Left kidney (tissue), 2 donors: Measurements from ENCODE around the gene MEIS2. TPM values are rescaled to one million over a fixed set of nuclear protein-coding genes. Genes with fewer than 3 reads are reported as not detected.

Experiments
- DNase-seq: peaks from one replicate; pipeline ENCODE4 v3.0.0-alpha.2; 2013
- polyA plus RNA-seq: library from polyadenylated mRNA; unstranded; fragments of 120-200 nt; gene quantifications from one replicate; pipeline ENCODE4 v1.2.1, GENCODE V29; 2013; ENCODE audit not compliant: insufficient read length

MEIS2 gene
- polyA plus RNA-seq, 1 donor: 178 TPM

DNA sequence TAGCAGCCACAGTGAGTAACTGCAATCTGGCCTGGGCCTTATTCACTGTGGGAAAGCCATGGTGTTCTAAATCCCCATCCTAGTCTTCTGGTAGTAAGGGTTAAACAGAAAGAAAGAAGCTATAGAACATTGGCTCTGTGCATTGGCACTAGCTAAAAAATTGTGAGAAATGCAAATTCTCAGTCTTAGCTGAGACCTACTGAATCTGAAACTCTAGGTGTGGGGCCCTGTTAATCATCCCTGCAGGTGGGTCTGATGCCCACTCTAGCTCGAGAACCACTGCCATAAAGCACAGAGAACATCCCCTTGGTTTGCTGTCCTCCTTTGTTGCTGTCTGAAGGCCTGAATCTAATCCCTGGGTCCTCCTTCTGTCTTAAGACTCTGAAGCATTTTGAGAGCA lies 59.3 kb downstream of the MEIS2 start:
- DNase-seq: no peak

DNA sequence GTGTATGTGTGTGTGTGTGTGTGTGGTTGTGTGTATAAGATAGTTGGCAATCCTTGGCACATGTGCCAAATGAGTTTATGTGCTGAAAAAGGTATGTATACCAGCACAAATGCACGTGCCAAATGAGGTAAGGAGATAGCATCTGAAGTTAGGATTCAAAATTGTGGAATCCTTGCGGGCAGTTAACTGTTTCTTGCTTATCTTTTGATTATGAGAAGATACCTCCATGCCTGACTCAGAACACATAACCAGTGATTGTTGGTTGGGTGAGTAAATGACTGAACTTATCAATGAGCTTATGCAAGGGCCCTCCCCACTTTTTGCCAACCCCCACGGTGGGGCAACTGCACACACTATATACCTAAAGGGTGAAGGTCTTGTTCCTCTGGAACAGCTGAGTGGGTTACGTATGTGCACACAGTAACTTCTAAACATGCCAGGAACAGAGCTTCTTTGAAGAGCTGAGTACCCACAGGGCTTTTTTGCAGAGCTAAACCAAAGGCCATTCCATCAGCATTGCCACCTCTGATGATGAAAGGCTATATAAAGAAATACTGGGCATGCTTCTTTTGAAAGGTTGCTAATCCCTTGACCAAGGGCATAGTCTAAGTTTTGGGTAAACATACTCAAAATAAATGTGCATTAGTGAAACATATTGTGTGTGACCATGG lies 60.1 kb downstream of the MEIS2 start:
- DNase-seq: no peak

DNA sequence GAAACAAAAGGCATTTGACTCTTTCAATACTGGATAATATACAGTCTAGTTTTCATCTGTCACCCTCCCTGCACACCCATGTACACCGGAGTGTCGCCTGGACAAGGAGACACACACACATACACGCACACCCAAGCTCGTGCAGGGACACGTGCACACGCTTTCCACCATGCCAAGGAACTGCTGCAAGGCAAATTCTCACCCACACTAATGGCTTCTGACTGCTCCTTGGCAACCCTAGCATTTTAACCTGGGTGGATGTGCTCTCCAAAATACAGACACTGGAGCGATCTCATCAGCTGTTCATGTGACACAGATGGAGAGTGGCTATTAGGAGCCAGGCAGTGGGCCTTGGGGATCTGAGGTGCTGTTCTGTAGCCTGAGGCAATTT lies 61.6 kb downstream of the MEIS2 start:
- no peak for DNase-seq

DNA sequence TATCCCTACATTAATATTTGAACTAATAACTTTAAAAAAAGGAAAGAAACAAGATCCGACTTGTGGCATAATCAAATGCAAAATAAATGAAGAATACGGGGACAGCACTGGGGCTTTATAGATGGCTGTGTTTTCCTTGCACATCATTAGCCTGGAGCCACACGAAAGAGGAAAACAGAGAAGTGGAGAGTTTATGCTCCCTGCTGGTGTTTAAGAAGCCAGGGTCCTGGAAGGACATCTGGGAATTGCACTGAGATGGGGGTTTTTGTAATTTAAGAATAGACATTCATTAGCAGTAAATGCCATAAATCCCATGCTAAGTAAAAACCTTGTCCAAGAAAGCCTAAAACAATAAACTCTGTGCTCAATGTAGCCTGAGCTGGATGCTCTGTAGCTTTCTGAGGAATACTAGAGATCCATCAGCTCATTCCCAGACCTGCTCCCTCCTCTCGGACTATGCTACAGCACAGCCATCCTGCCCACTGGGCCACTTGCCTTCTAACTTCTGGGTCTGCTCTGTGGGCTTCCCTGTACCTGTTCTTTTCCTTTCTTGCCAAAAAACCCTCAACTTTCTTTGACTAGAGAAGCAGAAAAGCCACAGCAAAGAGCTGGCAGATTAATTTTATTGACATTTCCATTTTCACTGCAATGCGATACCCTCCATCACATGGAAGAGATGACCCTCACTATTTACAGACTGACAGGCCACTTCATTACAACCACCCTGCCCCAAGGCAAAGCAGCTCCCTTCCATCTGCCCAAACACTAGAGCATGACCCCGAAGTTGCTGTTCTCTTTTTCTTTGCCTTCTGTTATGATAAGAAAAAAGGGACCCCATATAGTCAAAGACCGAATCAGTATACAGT lies 62.3 kb downstream of the MEIS2 start:
- DNase-seq: no peak

DNA sequence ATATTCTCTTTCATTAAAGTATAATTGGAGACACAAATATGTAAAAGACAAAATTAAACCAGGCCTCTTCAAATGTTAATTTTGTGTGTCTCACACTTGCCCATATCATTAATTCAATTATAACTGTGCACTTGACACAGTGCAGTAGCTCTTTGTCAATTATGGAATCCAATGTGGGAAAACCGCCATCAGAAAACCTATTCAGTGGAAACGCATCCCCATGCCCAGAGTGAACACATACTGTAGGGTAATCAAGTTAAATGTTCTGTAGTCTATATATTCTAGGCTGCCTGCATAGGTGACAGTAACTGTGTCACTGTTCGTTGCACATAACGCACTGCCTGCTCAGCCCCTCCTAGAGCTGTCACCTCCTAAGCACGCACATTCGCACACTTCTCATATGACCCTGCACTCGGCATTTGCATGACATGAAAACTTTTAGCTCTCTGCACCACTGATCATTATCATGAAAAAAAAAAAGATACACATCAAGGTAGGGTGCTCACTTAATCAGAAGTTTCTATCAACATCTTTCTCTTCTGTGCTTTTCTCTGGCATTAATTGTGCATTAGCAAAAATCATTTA lies 63.2 kb downstream of the MEIS2 start:
- no peak for DNase-seq

DNA sequence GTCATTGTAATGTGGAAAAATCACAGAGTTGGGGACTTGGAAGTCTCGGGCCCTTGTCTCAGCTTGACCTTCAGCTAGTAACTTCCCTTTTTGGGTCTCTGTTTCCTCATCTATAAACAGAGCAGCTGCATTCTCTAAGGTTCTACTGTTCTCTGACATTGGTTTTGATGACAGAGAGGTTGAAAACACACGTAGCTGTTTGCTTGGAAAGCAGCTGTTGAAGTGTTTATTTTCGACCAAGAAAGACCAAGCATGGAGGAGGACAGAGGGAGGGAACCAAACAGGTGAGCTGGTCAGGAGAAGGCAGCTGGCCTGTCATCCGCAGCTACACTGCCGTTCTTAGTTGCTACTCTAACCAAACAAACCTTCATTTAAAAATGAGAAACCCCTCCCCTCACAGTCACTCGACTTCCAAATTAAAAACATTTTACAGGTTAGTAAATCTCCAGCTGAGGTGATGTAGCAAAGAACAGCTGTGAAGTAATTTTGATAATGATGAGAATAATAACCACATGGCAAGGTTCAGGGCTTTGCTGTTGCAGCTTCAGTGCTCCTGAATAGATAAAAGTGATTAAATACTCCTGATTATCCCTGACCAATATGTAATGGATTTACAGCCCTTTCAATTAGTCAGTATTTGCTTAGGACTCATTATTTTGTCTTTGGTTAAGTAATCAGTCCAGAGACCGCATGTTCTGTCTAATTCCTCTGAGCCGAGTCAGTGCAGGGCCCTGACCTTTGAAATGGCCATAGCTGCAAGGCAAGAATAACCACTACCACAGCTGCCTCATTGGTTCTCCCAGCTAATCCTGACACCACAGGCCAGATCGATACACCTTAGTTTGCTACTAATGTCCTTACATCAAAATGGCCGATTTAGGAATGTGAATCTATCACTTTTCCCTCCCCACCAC lies 65.3 kb downstream of the MEIS2 start:
- DNase-seq: no peak

DNA sequence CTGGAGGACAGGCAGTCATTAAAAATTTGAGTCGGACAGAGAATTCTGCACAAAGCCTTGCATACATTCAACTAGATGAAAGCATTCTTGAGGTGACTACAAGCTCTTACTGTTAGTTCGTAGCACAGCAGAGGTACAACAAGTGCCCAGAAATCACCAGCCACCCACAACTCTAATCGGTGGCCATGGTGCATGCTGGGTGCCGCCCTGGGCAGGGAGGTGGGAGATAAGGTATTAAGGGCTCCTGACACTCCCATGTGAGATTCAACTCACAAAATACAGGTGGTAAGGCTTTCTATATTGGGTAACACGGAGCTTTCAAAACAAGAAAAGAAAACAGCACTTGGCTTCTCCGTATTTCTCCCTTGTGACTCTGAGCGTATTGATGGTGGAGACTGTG lies 66.0 kb downstream of the MEIS2 start:
- DNase-seq: no peak

DNA sequence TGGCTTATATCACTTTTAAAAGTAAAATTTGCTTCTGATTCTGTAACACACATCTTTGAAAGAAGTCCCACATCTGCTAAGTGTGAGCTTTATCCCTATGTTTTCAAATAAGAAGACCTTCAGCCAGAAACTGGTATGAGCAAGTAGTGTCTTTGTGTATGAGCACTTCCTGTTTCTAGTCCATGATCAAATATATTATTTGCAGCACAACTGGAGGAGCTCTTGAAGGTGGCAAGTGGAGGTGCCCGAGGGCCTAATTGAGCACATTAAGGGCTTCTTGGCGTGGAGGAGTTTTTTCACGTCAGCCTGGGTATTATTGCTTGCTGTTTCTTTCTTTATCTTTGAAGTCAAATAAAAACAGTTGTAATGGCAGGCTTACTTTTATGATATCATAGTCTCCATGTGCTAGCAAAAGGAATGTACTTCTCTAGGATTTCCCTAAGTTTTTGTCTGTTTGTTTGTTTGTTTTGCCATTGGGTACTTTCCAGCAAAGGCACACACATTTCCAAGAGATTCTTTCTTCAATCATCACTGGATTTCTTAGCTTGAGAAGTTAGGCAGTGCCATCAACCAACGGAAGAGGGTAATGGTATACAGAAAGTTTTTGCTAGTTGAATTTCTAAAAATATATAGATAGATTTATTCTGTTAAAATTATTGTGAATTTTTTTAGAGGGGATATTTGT lies 68.1 kb downstream of the MEIS2 start:
- no peak for DNase-seq

DNA sequence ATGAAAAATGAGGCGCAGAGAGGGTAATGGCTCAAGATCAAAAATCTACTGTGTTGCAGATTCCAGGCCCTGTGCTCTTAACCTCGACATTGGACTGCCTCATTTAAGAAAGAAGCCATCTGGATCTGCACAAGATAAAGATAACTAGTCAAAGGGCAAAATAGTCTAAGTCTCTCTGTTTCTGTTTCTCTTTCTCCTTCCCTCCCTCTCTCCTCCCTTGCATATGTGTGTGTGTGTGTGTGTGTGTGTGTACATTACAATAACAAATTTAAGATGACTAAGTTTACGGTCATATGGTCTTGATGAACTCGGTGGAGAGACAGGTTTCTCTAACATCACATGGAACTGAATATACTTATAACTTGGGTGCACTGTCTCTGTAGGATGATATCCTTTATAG lies 69.2 kb downstream of the MEIS2 start:
- no peak for DNase-seq

DNA sequence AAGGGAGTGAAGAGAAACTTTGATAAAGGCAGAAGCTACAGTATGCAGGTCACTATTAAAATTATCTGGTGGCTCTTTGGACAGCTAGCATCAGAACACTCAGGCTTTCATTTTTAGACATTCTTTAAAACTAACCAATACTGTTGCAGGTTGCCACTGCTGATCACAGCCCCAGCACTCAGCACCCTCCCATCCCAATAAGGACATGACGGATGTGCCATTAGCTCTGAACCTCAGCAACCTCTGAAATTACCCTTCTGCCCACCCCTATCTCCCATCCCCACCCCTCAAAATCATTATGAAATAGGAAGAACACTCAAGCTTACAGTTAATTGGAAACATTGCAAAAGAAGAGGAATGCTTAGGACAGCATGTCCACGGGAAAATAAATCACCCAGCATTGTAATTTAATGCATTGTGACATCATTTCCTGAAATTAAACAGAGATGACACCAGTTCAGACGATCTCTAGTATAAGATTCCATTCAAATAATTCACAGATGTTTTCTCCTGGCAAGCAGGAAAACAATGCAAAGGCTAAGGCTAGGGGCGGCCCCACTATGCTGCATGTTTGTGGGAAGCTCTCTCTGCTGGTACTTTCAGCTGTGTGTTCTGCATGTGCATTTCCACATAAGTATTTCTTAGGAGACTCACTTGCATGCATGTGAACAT lies 71.6 kb downstream of the MEIS2 start:
- DNase-seq: no peak

DNA sequence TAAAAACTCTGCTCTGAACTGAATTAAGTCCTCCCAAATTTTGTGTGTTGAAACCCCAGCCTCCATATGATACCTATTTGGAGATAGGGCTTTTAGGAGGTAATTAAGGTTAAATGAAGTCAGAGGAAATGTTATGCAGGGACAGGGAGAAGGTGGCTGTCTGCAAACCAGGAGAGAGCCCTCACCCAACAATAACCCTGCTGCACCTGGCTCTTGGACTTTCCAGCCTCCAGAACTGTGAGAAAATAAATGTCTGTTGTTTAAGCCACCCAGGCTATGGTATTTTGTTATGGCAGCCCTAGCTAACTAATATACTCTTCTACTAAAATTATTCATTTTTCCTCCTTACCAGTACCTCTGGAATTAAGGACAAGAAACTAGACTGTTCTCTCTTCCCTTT lies 79.5 kb downstream of the MEIS2 start:
- DNase-seq: no peak

DNA sequence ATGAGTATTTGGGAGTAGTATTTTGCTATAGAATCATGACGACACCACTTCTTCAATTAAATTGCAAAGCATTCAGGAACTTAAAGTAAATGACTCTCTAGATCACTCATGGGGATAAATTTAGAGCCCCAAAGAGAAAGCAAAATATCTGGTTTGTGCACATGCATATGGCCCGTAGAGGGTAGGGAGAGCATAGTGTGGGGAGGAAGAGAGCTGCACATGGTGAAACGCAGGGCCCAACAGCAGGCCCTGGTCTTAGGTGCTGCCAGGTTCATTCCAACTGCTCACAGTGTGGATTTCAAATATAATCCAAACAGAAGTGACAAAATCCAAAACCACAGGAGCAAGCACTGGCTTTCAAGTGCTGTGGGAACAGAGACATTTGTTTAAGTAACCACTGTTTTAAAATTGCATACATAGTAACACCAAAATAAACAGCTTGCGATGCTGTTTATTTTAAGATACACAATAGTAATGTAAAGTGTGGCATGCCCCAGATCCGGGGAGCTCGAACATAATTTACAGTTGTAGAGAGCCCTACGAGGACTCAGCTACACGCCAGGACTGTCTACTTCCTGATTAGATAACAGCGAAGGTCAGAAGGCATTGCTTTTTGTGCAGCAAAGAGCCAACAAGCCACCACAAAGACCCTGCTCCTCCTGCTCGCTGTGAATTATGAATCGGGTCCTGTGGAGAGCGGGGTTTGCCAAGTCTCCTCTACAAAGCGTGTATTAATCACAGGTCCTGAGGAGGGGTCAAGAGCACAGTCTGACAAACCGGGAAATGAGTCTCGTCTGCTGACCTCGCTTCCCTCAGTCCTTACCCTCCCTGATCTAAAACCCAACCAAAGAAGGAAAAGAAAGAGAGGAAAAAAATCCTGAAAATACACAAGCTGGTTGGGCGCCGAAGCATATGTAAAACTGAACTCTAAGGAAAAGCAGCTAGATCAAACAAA lies 80.6 kb downstream of the MEIS2 start:
- DNase-seq: no peak

DNA sequence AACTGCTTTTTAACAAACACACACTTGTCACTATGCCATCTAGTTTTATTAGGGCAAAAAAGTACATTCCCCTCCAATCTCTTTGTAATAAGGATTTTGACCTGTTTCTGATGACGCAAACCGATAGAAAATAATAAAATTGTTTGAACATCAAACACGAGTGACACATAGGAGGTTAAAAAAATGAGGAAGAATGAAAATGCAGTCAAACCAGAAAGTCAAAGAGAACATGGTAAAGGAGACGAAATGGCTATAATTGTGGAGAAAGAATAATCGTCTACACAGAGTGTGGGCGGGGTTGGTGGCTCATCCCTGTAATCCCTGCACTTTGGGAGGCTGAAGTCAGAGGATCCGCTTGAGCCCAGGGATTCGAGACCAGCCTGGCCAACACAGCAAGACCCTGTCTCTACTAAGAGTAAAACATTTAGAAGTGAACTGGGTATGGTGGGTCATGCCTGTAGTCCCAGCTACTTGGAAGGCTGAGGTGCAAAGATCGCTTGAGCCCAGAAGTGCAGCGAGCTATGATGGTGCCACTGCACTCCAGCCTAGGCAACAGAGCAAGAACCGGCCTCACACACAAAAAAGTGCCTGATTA lies 83.2 kb downstream of the MEIS2 start:
- no peak for DNase-seq

DNA sequence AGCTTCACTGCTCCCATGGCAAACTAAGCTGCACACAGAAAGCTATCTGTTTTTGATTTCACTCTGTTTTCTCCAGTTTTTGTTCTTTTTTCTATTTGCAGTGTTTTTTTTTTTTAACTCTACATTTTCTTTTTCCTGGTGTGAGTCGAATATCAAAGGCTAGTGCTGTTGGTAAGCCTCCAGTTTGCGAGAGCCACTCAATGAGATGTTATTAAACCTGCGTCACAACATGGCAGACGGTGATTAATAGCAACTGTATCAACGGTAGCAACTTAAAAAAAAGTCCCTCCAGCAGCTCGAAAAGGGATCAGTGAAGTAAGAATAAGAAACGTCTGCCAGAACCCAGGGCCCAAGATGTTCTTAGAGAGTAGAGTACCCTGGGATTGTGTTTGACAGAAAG lies 84.1 kb downstream of the MEIS2 start:
- DNase-seq: no peak

DNA sequence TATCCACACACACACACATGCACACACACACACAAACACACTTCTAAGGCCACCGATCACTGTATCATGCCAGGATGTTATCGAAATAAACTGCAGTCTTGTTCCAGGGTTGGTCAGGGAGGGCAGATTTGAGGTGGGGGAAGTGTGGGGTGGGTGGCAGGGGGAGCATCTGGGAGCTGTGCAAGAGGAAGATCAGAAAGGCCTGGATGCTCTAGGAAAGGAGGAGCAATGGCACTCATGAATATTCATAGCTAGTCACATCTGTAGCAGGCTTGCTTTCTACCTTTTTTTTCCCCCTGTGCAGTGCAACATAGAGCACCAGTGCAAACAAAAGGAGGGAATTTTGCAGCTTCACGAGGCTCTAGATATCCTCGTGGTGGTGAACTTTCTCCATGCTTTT lies 84.9 kb downstream of the MEIS2 start:
- no peak for DNase-seq

DNA sequence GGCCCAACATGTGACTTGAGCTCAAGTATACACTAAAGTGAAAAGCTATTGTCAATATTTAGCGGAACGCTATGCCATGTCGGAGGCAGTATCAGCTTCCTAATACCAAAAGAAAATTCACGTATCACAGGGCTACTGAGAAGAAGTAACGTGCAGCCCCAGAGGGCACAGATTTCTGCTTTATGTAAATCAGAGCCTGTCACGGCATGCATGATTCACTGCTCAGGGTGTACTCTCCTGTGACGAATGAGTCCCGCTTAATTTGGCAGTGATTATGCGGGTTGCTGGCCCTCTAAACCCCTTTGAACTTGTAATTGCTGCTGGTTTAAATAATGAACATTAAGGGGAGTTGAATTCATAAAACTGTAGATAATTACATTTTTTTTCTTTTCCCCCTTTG lies 85.3 kb downstream of the MEIS2 start:
- DNase-seq: no peak

DNA sequence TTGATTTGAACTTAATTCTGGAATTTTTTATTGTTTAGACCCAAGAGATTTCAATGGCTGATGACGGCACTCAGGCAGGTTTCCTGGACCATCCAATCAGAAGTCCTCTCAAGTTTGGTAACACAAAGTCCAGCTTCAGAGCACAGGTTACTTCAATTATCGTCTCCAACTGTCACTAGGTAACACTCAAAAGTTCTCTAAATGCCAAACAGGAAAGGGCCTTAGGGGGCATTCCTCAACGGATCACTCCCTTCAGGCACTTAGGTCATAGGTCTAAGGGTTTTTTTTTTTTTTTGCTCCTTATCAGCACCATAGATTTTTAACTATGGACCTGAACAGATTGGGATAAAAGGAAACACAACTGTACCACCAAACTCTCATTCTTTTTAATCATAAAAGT lies 85.8 kb downstream of the MEIS2 start:
- DNase-seq: no peak

DNA sequence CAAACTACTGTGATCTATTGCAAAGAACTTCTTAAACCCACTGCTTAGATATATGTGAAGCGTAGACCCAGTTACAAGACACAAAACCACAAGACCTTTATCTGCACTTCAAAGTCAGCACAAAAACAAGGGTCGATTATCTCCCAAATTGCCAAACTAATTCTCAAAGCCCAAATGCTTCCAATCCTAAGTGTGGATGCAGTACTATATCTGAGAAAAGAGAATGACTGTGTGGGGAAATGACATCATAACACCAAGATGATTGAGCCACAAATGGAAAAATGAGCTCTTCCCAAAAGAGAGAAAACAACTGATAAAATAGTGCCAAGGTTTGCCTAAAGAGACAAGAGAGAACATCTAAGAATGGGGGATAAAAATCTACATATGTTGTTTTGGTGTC lies 86.2 kb downstream of the MEIS2 start:
- no peak for DNase-seq

DNA sequence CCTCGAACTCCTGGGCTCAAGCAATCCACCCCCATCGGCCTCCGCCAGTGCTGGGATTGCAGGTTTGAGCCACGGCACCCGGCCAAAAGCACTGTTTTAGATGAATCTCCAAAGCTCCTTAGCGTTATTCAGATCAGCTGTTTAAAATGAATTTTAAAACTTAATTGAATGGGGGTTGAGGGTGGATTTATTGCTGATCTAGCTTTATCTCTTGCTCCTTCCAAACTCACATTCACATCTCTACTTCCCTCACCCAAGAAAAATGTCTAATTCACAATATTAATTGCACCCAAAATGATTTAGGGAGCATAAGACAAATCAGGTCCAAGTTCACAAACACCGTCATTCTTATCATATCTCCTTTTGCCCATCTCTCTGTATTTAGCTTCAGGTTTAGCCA lies 89.8 kb downstream of the MEIS2 start:
- no peak for DNase-seq

DNA sequence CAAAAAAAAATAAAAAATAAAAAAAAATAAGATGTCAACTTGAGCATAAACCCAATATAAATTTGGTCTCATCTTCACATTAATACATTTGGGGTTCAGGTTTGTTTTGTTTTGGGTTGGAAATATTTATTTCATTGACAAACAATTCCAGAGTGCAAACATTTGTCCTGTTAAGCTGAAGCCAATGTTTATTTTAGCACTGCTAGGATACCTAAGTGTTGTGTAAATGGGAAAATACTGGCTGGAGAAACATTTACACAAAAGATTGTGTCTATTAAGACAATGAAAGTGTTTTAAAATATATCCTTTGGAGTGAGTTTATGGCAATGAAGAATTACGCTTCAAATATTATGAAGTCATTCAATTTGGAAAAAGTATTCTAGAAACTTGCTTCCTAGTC lies 91.1 kb downstream of the MEIS2 start:
- no peak for DNase-seq
